Dedifferentiated amniotic fluid mesenchymal stem cell (primary cell): ENCODE results near the gene EPB41L2.

Experiments used
- DNase-seq: peaks from one replicate; pipeline ENCODE4 v3.0.0-alpha.2; 2016; ENCODE audit errors: extremely low spot score

The EPB41L2 gene

DNA sequence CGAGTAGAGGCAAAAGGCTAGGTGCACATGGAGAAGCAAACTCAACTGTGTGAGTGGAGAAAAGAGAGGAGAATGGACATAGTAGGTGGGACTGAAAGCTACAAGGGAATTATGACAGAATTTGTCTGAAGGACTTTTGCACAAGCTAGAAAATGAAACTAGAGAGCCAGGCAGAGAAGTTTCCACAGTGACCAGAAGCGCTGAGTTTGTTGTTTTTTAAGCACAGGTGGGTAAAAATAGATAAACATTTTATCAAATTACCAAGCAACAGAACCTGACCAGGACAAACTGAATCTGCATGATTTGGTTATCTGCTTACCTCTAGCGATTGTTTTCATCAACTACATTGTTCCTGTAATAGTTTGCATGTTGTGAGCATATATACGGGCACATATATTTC lies 197.3 kb downstream of the EPB41L2 start:
- DNase-seq = no peak

DNA sequence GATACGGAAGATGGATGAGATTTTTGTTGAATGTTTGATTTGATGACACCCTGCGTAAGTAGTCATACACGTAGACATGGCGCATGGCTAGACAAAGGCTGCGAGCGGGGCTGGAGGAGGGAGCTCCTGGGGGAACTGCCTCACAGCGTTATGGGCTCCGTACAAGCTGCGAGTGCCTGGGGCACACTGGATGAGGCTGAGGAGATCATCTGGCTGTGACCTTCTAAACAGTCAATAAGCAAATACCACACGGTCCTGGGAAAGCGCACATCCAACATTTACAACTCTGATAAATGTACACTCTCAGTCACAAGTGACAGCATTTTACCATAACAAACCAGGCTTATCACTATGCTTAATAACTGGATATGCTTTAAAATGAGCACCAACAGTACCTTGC lies 198.7 kb downstream of the EPB41L2 start:
- DNase-seq = no peak

DNA sequence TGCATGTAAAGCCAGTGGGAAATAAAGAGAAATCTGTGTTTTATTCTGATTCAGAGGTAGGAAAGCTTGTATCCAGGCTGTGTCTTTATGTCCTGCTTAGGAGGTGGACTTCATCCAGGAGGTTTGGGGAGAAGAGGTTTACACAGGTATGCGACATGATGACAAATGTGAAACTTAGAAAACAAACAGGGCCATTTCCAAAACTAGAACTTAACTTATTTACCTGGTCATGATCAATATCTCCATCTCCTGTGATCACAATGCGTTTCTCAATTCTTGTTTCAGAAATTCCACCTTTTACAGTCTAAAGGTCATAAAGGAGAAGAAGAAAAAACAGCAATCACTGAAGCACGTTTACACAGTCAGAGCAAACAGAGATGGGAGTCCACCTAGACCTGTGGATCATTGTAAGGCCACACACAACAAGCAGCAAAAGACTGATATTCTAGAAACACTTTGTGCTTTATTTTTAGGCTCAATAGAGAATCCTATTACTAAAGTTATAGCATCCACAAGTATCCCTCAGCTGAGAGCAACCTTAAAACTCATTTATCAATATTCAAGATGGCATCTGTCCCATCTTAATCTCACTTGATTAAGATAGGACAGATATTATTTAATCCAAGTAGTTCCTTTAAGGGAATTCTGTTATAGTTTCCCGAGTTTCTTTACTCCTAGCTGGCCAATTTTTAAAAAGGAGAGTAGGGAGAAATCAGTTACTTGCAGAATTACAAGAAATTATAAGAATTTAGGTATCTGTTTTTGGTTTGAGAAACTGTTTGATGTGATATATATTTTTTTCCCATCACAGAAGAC lies 199.4 kb downstream of the EPB41L2 start:
- DNase-seq = no peak

DNA sequence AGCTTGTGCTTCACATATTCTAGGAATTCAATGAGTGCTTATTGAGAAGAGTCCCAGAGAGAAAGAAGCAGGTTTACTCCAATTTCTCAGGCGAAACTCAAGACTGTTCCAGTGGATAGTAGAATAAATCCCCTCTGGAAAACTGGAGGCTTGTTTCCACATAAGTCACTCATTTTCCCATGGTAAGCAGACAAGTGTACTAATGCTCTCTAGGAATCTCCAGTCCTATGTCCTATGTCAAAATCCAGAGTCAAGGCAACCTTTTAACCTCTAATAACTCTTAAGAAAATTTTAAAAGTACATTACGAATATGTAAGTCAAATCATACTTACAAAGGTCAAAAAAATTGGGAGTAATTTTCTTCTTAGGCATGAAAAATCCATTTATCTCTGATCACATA lies 200.7 kb downstream of the EPB41L2 start:
- DNase-seq = no peak

DNA sequence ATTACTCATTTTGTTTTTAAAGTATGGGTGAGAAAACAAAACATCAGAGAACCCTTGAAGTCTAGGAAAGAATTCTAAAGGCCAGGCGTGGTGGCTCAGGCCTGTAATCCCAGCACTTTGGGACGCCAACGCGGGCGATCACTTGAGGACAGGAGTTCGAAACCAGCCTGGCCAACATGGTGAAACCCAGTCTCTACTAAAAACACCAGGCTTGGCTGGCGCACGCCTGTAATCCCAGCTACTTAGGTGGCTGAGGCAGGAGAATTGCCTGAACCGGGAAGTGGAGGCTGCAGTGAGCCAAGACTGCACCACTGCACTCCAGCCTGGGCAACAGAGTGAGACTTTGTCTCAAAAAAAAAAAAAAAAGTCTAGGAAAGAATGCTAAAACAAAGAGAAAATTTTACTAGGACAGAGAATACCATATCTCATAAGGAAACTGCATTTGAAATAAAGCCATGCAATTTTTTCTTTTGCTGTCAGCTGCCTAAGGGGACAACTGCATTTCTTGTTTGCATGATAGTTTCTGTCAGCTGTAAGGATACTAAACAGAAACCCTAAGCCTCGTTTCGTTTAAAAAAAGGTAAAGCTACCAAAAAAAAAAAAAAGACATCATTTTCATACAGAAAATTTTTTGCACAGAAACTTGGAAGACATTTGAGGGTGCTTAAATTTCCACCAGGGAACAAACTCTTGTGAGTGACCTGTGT lies 203.7 kb downstream of the EPB41L2 start:
- no peak for DNase-seq

DNA sequence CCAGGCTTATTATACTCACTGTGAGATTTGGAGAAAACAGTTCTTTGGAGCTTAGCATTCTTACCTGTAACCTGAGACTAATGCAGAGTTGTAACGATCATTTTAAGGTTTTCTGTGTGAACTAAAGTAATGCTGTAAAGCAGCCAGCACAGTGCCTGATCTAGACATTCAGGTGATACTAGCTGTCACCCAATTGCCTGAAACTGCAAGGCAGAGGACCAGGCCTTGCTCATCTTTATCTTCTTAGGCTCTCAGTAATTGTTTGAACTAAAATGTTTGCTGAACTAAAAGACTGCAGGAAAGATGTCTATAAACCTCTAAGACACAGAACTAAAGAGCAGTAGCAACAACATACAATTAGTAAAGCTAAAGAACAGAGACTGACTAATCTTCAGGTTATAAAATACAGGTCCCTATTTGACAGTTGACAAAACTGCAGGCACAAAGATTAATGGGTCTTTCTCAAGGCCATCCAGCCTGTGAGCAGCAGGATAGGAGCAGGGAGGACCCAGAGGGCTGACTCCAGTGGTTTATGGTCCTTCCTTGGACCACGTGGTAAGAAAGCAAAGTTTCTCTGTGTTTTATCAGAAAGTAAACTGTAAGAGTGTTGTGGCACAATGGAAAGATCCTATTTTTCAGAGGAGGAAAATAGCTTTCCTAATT lies 204.4 kb downstream of the EPB41L2 start:
- DNase-seq = no peak

DNA sequence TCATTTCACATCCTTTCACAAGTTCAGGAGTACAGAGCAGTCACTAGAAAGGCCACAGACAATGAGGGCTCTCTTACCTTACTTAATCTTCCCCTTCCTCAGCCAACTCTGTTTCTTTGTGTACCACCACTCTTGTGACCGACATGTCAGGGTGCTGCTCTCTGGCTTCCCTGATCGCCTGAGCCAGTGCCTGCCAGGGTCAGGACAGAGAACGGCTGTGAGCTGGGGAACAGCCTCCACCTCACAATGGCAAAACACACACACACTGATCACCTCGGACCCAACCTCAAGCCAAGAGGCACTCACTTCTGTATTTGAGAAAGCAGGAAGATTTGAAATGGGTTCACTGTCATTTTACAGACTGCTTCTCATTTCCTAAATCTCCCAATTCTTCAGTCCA lies 205.0 kb downstream of the EPB41L2 start:
- no peak for DNase-seq

DNA sequence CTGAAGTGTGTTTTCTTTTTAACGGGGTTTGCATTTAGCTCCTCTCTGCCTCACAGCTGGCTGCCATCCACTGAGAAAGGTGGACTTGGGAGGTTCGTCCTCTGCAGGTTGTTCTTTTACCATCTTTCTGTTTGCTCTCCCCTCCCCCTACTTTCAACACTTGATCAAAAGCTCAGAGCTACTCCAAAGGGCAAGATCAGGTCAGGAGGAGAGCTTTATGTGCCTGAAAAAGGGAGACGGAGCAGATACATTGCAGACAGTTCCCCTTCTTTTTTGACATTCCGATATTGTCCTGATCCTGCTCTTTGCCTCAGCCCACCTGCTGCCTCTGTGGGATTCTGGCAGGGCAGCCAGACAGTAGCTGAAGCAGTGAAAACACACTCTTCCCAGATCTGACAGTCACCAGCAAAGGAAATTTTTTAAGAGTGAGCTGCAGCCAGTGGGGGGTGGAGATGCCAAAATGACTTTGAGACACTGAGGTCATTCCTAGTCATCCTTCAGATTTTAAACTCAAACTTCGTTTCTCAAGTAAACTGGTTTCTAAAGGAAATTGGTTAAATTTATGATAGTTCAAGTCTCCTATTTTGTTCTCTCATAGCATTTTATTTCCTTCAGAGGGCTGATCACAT lies 209.4 kb downstream of the EPB41L2 start:
- DNase-seq = no peak

DNA sequence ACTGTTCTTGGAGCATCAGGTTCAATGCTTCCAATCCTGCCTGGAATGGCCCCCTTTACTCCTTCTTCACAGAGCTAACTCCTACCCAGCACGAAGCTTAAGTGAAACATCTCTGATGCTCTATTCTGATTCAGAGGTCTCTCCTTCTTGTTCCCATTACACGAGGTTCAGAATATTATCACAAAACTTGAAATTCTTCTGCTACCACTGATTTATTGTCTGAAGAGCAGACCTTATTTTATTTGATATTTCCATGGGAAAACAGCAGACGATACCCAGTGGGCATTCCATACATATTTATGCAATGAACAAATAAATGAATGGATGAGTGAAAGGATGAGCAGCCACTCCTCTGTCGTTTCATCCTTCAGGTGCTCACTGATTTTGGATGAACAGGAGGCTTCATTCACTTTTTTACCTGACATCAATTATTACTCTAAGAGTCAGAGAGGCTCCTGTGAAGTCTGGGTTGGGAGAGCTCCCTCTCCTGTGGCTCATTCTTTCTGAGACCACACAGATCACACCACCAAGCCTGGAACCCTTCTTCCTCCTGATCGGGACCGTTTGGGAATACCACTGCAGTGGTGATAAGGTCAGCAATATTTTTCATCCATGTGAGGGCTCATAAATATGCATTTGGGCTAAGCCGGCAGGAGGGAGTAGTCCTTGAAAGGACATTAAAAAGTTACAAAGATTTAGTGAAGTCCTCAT lies 210.0 kb downstream of the EPB41L2 start:
- no peak for DNase-seq

DNA sequence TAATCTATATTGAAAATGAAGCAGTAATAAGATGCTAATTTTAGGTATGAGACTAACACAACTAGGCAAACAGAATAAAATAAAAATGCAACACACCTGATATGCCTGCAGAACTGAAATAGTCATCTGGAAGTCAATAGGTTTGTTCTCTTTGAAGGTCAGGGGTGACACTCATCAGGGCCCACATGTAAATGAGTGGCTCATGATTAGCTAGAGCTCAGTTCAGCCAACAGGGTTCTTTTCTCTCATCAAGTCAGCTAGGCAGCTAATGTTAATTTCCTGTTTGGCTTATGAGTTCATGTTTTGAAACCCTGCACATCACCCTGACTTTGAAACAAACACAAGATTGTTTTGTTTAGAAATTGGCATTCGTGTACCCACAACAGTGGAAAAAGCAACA lies 212.0 kb downstream of the EPB41L2 start:
- no peak for DNase-seq

DNA sequence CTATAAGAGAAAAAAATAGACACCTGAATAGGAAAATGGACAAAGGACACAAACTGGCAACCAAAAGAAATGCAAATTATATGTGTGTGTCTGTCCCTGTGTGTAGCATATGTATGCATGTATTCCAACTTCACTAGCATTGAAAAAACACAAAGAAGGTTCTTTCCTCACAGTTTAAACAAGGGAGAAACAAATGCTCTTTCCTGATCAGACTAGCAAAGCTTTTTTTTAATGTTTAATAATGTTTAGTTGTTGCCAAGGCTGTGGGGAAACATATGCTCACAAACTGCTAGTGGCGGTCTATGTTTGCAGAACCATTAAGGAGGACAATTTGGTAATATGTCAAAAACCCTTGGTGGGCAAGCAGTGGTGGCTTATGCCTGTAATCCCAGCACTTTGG lies 213.5 kb downstream of the EPB41L2 start:
- no peak for DNase-seq

DNA sequence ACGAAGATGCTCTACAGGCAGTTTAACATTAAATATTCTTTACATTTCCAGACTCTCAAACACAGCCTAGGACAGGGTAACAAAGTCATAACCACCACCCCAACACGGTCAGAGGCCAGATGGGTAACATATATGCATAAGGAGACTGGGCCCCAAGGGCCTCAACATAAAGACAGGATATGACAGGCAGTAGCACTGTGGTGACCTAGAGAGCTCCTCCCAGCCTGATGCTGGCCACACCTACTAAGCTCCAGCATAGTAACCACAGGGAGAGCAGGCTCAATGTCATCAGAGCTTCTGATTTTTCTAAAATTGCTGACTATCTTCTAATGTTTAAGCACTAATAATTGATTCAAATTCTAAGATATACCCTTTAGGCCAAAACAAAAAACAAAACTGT lies 214.1 kb downstream of the EPB41L2 start:
- no peak for DNase-seq

DNA sequence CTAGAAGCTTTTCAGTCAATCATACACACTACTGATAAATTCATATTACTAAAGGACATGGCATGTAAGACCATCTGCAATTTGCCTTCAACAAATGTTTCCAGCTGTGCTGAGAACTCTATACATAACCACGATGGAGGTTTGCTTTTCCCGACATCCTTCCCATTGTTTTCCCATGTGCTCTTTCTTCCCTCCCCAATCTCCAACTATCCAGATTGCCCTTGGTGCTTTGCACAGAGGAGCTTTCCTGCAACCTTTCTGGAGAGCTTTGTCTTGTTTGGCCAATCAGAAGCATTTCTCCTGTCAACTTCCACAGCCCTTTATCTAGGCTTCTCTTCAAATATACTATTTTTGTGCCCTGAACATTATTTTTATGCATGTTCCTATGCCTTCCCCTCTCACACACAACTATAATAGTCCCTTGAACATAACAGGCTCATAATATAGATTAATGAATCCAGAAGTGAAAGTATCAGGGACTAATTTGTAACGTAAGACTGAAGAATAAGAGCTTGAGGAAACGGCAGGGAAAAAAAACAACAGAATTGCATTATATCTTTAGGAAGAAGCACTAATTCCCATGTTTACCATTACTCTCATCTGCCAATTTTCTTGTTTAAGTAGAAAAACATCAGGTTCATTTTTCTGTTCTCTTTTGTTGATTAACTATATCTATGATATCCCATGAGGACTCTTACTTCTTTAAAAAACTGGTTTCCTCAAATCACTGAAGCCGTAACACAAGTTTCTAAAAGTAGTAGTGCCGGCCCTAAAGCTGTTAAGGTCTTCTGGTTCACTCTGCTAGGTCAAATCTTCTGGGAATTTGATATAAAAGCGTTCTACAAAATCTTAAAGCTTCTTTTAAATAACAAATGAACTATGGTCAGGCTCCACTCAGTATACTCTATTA lies 215.8 kb downstream of the EPB41L2 start:
- DNase-seq = no peak

DNA sequence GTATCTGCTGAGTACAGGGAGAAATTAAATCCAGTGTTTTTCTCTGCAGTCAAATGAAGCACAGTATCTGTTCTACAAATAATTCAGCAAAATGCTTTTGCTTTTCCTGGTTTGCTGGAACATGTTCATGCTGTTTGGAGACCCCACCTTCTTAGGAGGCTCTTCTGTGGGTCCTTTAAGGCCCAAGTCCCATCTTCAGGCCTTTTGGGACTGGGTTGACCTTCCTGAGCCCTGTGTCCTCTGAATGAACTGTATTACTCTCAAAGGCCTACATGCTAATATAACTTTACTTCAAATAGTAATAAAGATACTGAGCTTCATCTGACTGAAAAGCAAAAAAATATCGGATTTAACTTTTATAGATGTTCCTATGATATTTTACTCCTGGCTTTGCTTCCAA lies 216.5 kb downstream of the EPB41L2 start:
- DNase-seq = no peak

DNA sequence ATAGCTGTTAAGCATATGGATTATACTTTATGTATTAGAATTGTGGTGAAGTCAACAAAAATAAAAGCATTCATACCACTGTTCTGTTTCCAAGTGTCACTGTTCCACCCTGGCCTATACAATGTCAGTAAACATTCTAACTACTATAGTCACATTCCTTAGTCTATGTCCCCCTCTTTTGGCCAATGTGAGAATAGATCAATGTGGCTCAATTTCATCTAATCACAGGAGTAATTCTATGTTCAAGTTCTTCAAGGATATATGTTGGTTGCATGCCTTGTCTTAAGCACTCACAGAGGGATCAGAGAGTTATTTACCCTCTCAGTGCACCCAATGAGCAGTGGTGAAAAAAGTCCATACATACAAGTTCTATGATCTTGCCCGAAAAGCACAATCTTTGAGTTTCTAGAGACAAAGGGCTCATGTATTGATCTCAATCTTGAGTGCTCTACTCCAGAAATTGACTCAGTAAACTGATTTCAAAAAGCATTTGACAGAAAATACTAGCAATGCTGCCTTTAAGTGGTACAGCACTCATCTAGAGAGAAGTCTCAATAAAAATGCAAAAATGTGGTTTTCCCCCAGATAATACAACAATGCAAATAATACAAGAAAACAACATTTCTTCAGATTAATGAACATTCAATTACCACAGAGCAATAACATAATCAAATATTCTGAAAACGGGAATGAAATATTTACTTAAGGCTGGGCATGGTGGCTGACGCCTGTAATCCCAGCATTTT lies 219.3 kb downstream of the EPB41L2 start:
- DNase-seq = peak; percentile 68

DNA sequence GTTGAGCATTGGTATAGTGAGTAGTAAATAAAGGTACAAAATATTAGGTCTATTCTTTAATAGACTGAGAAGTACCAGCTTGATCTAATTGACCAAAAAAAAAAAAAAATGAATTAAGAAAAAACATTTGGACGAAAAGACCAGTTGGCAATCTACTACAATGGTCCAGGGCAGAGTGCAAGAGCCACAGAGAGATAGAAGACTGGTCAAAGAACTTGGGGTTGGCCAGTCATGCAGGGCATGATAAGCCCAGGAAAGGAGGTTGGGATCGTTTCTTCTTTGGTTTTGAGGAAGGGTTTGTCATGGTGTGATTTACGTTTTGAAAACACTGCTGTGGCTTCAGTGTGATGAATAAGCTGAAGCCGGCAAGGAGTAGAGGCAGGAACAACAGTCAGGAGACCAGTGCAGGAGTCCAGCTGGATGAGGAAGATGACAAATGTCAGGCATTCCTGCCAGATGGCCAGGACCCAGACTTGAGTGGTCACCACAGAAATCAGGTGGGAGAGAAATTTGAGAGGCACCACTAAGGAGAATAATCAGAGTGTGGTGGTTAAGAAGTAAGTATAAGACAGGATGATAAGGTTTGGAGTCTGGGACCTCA lies 221.8 kb downstream of the EPB41L2 start:
- no peak for DNase-seq

DNA sequence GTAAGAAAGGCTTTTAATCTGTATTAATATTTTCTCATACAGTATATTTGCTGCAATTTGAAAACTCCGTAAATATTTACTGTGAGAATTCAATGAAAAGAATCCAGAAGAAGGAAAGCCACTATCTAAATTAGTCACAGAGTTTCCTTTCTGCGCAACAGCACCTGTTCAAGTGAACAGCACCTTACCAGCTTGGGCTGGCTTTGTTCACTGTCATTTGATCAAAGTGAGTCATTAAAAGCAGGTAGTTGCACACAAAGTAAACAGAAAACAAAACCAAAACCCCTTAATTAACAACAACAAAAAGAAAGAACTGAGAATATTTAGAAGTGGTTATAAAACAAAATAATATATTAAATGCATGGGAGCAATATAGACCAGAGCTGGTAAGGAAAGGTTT lies 223.0 kb downstream of the EPB41L2 start:
- DNase-seq = no peak

DNA sequence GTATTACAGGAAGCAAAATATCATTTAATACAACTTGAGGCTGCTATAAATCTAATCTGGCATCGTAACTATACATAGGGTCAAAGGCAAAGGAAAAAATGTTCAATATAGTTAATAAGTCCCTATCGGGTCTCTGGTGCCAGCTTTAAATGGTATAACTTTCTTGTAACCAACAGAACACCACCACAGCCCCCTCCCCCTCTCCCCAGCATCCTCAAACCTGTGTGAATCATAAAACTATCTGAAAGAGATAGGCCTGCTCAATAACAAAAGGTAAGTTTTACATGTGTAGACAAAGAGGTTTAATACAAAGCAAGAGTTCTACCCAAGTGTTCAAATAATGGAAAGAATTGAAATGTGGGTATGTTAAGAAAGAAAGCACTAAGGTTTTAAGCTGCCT lies 223.7 kb downstream of the EPB41L2 start:
- DNase-seq = no peak

DNA sequence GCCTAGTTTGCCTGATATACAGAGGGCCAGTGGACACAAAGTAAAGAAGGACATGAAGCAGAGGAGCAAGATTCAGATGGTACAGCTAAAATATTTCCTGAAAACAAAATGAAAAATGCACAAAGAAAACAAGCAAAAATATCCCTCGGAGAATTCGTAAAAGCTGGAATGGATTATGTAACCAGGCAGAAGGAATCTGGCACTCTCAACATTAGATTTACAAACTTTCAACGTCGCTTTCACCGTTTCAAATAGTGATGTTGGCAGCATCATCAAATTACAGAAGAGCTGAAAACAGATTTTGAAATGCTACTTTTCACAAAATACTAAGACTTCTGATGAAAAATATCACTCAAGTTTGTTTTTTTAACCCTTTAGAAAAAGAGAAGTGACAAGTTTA lies 224.1 kb downstream of the EPB41L2 start:
- DNase-seq = no peak
